Ovary (tissue), 9 donors: ENCODE results near the gene DENND1B. TPM values are rescaled to one million over a fixed set of nuclear protein-coding genes. Genes with fewer than 3 reads are reported as not detected.

Source experiments
- DNase-seq, 5 donors: peaks; one replicate each; pipeline ENCODE4 v3.0.0-alpha.2; 2019 to 2020
- H3K27ac ChIP-seq, 2 donors: fragments of 200-600 bp; one replicate each; pipeline versions ENCODE4 v1.5.1 to v1.8.0; 2019 to 2022
- H3K27me3 ChIP-seq: fragments of 200-600 bp; one replicate; pipeline ENCODE4 v1.8.0; 2022
- H3K36me3 ChIP-seq: fragments of 200-600 bp; sonication (generic); one replicate; pipeline ENCODE4 v1.5.1; 2019
- H3K4me1 ChIP-seq: one replicate; pipeline ENCODE4 v1.8.1; 2013; ENCODE audit warnings: mild to moderate bottlenecking, moderate library complexity; ENCODE audit not compliant: insufficient read depth
- H3K4me3 ChIP-seq: fragments of 200-600 bp; sonication (generic); one replicate; pipeline ENCODE4 v1.5.1; 2017
- H3K9me3 ChIP-seq, 2 donors: fragments of 200-600 bp in 1 of 2; sonication (generic) in 1 of 2; one replicate each; pipeline versions ENCODE4 v1.5.1 to v1.8.1; 2013 to 2019; ENCODE audit warnings: mild to moderate bottlenecking in 1 of 2, moderate library complexity in 1 of 2
- CTCF ChIP-seq, 3 donors: fragments of 450-650 bp in 2 of 3; fragments of 200-600 bp in 1 of 3; IDR thresholded peaks; one replicate each; pipeline versions ENCODE4 v1.5.1 to v1.8.0; 2016 to 2022; ENCODE audit warnings: antibody characterized with exemption in 3 of 3, mild to moderate bottlenecking in 1 of 3
- EP300 ChIP-seq: sonication (generic); formaldehyde crosslinking; IDR thresholded peaks from one replicate; pipeline ENCODE4 v1.6.1; 2017; ENCODE audit warnings: antibody characterized with exemption
- POLR2A ChIP-seq: fragments of 450-650 bp; IDR thresholded peaks from one replicate; pipeline ENCODE4 v1.6.1; 2017; ENCODE audit warnings: antibody characterized with exemption, mild to moderate bottlenecking, moderate library complexity
- WGBS, 3 donors: extraction: QIAGEN DNeasy Blood & Tissue Kit in 1 of 3; methylation state at CpG; one replicate each; pipeline versions ENCODE4 v1.1.5 to v1.1.7; 2013 to 2017; 5-methylcytosine and 5-hydroxymethylcytosine counted together
- intact Hi-C, 4 donors: fragments of 100-400 bp; cut with DNase I; formaldehyde crosslinking; loops; one replicate each; pipeline versions ENCODE4 v1.11.0 to v1.15.1; 2022 to 2023
- polyA plus RNA-seq, 2 donors: library from polyadenylated mRNA; stranded (reverse); fragments of 200-250 nt in 1 of 2; fragments of 350-450 nt in 1 of 2; fragmentation: Illumina TruSeq in 1 of 2; extraction: RNeasy Lipid Tissue Mini Kit (QIAGEN cat#74804) in 1 of 2; gene quantifications; one replicate each; pipeline ENCODE4 v1.2.3, GENCODE V29; 2013 to 2014
- total RNA-seq, 7 donors: library from RNA; depleted of rRNA in 2 of 7; stranded (reverse); fragments of >200 nt in 2 of 7; fragmentation: NEBNext Ultra II Directional in 3 of 7; extraction: Animal tissue kit (Norgen Biotek cat#: 25700) in 3 of 7; gene quantifications; one replicate each; pipeline versions ENCODE4 v1.1.0 to v1.2.4, GENCODE V29; 2016 to 2023
- donor health status: DM: no; HTN: no; CAD: no; lungs with moderate emphysema.
- donor health status: DM: no; HTN: no; CAD: no.
- donor health status: Bipolar disorder and iron deficiency.
- donor health status: DM: yes; HTN: yes; CAD: no.
- donor health status: DM: no; HTN: no; CAD: no.
- donor health status: DM: yes; HTN: yes; CAD: no.

The DENND1B gene
- total and polyA plus RNA-seq, 9 donors = 2.9 to 20.6 (median 14.1) TPM

GRCh38 chr1:197680311-197680710, 95.0 kb downstream of the DENND1B start:
- intact Hi-C loops = no loop called here
- H3K4me1 ChIP-seq = no peaks in the 10 kb centered on the region
- no peak for TF ChIP-seq EP300
- TF ChIP-seq CTCF (IDR thresholded peaks at IDR 0.05) = no peak
- no peak for TF ChIP-seq POLR2A
- WGBS, 3 donors = 96 to 100% (median 100%) methylated on average over 1 of the region's 1 CpG
- no peaks in the 10 kb centered on the region for H3K27me3 ChIP-seq
- H3K9me3 ChIP-seq = no peaks in the 10 kb centered on the region
- no peak overlapping the region for H3K27ac ChIP-seq
- no peaks in the 10 kb centered on the region for H3K36me3 ChIP-seq
- no peak for DNase-seq
- H3K4me3 ChIP-seq = no peak overlapping the region

GRCh38 chr1:197677752-197678295, 97.5 kb downstream of the DENND1B start:
- H3K36me3 ChIP-seq = no peaks in the 10 kb centered on the region
- H3K4me1 ChIP-seq = no peaks in the 10 kb centered on the region
- H3K4me3 ChIP-seq = no peak overlapping the region
- H3K27me3 ChIP-seq = no peaks in the 10 kb centered on the region
- no peak for DNase-seq
- TF ChIP-seq CTCF (IDR thresholded peaks at IDR 0.05) (no peak), POLR2A (no peak), EP300 (no peak)
- H3K9me3 ChIP-seq = no peaks in the 10 kb centered on the region
- H3K27ac ChIP-seq = no peak overlapping the region
- 88 to 92% (median 90%) methylated on average over 4 of the region's 4 CpGs for WGBS, 3 donors
- intact Hi-C loops = no loop called here

- 84 to 89% (median 89%) methylated on average over 3 of the region's 3 CpGs for WGBS, 3 donors
- no peak for DNase-seq
- H3K4me3 ChIP-seq = no peak overlapping the region
- H3K9me3 ChIP-seq = no peaks in the 10 kb centered on the region
- intact Hi-C loops = no loop called here
- H3K4me1 ChIP-seq = no peaks in the 10 kb centered on the region
- H3K36me3 ChIP-seq = no peaks in the 10 kb centered on the region
- H3K27me3 ChIP-seq = no peaks in the 10 kb centered on the region
- TF ChIP-seq CTCF (IDR thresholded peaks at IDR 0.05) (no peak), POLR2A (no peak), EP300 (no peak)
- H3K27ac ChIP-seq = no peak overlapping the region
Observed at GRCh38 chr1:197677313-197677712, 98.0 kb downstream of the DENND1B start.

GRCh38 chr1:197675583-197676208, 99.6 kb downstream of the DENND1B start:
- no peak overlapping the region for H3K4me3 ChIP-seq
- TF ChIP-seq CTCF (IDR thresholded peaks at IDR 0.05) (no peak), EP300 (no peak), POLR2A (no peak)
- H3K4me1 ChIP-seq = no peaks in the 10 kb centered on the region
- intact Hi-C loops = no loop called here
- 35 to 51% (median 38%) methylated on average over 5 of the region's 5 CpGs for WGBS, 3 donors
- H3K27ac ChIP-seq = no peak overlapping the region
- DNase-seq = peak in 4 of 5 donors; percentile 17 to 44 (median 28)
- H3K9me3 ChIP-seq = no peaks in the 10 kb centered on the region
- no peaks in the 10 kb centered on the region for H3K36me3 ChIP-seq
- H3K27me3 ChIP-seq = no peaks in the 10 kb centered on the region
